Breast epithelium (tissue), 3 donors: ENCODE results near the gene HOPX.

Experiments
- POLR2A ChIP-seq: fragments of 450-650 bp; IDR thresholded peaks from one replicate; pipeline ENCODE4 v1.6.1; 2016; ENCODE audit warnings: antibody characterized with exemption, mild to moderate bottlenecking, moderate library complexity
- POLR2AphosphoS5 ChIP-seq, 3 donors: sonication (generic); formaldehyde crosslinking; IDR thresholded peaks; one replicate each; pipeline ENCODE4 v1.6.1; 2017; ENCODE audit warnings: antibody characterized with exemption in 3 of 3
- TF ChIP-seq, protein P1 (sequence below), 3 donors: fragments of 450-650 bp; IDR thresholded peaks; one replicate each; pipeline ENCODE4 v1.5.1; 2016 to 2017; ENCODE audit warnings: antibody characterized with exemption in 3 of 3, mild to moderate bottlenecking in 3 of 3, moderate library complexity in 3 of 3

DNA sequence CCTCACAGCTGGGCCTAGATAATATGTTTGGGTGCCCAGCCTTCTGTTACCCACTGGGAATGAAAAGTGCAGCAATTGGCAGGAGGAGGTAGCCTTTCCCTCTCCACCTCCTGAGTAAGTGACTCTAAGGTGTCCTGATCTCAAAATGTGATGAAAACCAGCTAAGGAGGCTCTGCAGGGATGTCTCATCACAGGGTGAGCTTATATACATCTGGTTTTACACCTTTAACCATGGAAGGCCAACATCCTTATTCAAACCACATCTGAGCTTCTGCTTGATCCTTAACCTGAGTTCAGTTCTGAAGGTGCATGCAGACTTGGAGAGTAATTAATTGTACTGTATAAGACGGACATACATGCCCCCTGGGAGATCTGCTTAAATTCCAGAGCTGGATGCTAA is 53.7 kb downstream of the HOPX start:
- TF ChIP-seq, protein P1, sequence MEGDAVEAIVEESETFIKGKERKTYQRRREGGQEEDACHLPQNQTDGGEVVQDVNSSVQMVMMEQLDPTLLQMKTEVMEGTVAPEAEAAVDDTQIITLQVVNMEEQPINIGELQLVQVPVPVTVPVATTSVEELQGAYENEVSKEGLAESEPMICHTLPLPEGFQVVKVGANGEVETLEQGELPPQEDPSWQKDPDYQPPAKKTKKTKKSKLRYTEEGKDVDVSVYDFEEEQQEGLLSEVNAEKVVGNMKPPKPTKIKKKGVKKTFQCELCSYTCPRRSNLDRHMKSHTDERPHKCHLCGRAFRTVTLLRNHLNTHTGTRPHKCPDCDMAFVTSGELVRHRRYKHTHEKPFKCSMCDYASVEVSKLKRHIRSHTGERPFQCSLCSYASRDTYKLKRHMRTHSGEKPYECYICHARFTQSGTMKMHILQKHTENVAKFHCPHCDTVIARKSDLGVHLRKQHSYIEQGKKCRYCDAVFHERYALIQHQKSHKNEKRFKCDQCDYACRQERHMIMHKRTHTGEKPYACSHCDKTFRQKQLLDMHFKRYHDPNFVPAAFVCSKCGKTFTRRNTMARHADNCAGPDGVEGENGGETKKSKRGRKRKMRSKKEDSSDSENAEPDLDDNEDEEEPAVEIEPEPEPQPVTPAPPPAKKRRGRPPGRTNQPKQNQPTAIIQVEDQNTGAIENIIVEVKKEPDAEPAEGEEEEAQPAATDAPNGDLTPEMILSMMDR (IDR thresholded peaks at IDR 0.05), result no peak
- TF ChIP-seq POLR2AphosphoS5 (IDR thresholded peaks at IDR 0.05) (no peak), POLR2A (no peak)
